GM12878 (cell line): Measurements from ENCODE around the gene CDCP2. TPM values are rescaled to one million over a fixed set of nuclear protein-coding genes. Genes with fewer than 3 reads are reported as not detected.

Experiments used
- ATAC-seq: fragments of 200-7000 bp; cut with Tn5 transposase; 3 replicates; pipeline ENCODE4 v1.9.1; 2020; ENCODE audit warnings: mild to moderate bottlenecking, moderate library complexity
- BruUV-seq: library from RNA; stranded (reverse); fragments of 400-500 nt; replicated peaks from 2 replicates; lab custom pipeline; 2021; lab: Mats Ljungman, UMichigan
- CTCF ChIA-PET: fragments of 300-600 bp; sonication (Branson Sonifier 250); formaldehyde crosslinking; extraction: SDS; loops from one replicate; lab custom pipeline; 2021; ENCODE audit warnings: inconsistent platforms; lab: Yijun Ruan, JAX
- POLR2A ChIA-PET: fragments of 350-600 bp; formaldehyde crosslinking; extraction: SDS; loops from one replicate; lab custom pipeline; 2021; ENCODE audit warnings: inconsistent platforms; lab: Charles Lee
- RAD21 ChIA-PET: fragments of 300-600 bp; sonication (Branson Sonifier 250); formaldehyde crosslinking; loops from one replicate; lab custom pipeline; 2023; ENCODE audit warnings: antibody characterized with exemption; ENCODE audit not compliant: unreplicated experiment; lab: Charles Lee
- SMC1A ChIA-PET: fragments of 300-600 bp; sonication (Branson Sonifier 250); formaldehyde crosslinking; loops from one replicate; lab custom pipeline; 2023; ENCODE audit not compliant: unreplicated experiment, uncharacterized antibody; lab: Charles Lee
- DNase-seq: peaks from one replicate; pipeline ENCODE4 v3.0.0-alpha.2; 2011; ENCODE audit warnings: low read depth, low spot score
- FAIRE-seq: peaks from 3 replicates; lab custom pipeline; 2011; peaks lifted over from hg19 to GRCh38; lab: Jason Lieb, UNC
- H2AFZ ChIP-seq: 2 replicates; pipeline ENCODE4 v1.6.0; 2011; ENCODE audit warnings: low read depth, low read length, control low read depth; ENCODE audit not compliant: control insufficient read depth
- H3K27ac ChIP-seq: 2 replicates; pipeline ENCODE4 v1.5.1; 2011; ENCODE audit warnings: control low read depth; ENCODE audit not compliant: control insufficient read depth, insufficient read depth
- H3K27me3 ChIP-seq, 2 experiments: replicated peaks in 1 of 2; 2 replicates each; pipeline versions ENCODE4 v1.6.0 to v1.6.1; 2011; ENCODE audit warnings: low read length in 1 of 2; ENCODE audit not compliant: control insufficient read depth in 2 of 2, insufficient read depth in 2 of 2
- H3K36me3 ChIP-seq, 2 experiments: 2 replicates each; pipeline ENCODE4 v1.5.1; 2011; ENCODE audit warnings: low read length in 1 of 2; ENCODE audit not compliant: control insufficient read depth in 2 of 2, insufficient read depth in 2 of 2
- H3K4me1 ChIP-seq: 2 replicates; pipeline ENCODE4 v1.6.1; 2011; ENCODE audit warnings: mild to moderate bottlenecking, low read length, moderate library complexity, mixed read lengths; ENCODE audit not compliant: control insufficient read depth, insufficient read depth
- H3K4me2 ChIP-seq: 2 replicates; pipeline ENCODE4 v1.6.0; 2011; ENCODE audit warnings: control low read depth; ENCODE audit not compliant: control insufficient read depth, insufficient read depth
- H3K4me3 ChIP-seq: fragments of 200-600 bp; sonication (generic); 2 replicates; pipeline ENCODE4 v1.5.1; 2016
- H3K79me2 ChIP-seq: 2 replicates; pipeline ENCODE4 v1.6.0; 2011; ENCODE audit warnings: low read length; ENCODE audit not compliant: control insufficient read depth, insufficient read depth
- H3K9ac ChIP-seq: 2 replicates; pipeline ENCODE4 v1.8.0; 2011; ENCODE audit warnings: low read length, control low read depth, mixed read lengths; ENCODE audit not compliant: control insufficient read depth, insufficient read depth
- H3K9me3 ChIP-seq: replicated peaks from 3 replicates; pipeline ENCODE4 v1.5.1; 2011; ENCODE audit warnings: mild to moderate bottlenecking, low read length; ENCODE audit not compliant: control insufficient read depth, insufficient read depth
- H4K20me1 ChIP-seq: 2 replicates; pipeline ENCODE4 v1.6.0; 2011; ENCODE audit not compliant: control insufficient read depth, insufficient read depth
- BACH1 ChIP-seq: fragments of 450-650 bp; IDR thresholded peaks from 2 replicates; pipeline ENCODE4 v1.6.1; 2017; ENCODE audit warnings: mild to moderate bottlenecking, borderline replicate concordance
- CHD4 ChIP-seq: fragments of 200-600 bp; sonication (generic); IDR thresholded peaks from 2 replicates; pipeline ENCODE4 v1.6.1; 2016; ENCODE audit warnings: mild to moderate bottlenecking
- FOXM1 ChIP-seq: IDR thresholded peaks from 2 replicates; pipeline ENCODE4 v1.6.1; 2012; ENCODE audit warnings: low read depth, mild to moderate bottlenecking, inconsistent platforms, low read length, moderate library complexity
- LARP7 ChIP-seq: fragments of 450-650 bp; IDR thresholded peaks from 2 replicates; pipeline ENCODE4 v1.6.1; 2017; ENCODE audit warnings: mild to moderate bottlenecking
- MXI1 ChIP-seq: fragments of 150-350 bp; IDR thresholded peaks from 2 replicates; pipeline ENCODE4 v1.6.1; 2011; ENCODE audit warnings: low read depth, mild to moderate bottlenecking, inconsistent platforms, low read length, improper control_type of control experiment
- RFX5 ChIP-seq: IDR thresholded peaks from 2 replicates; pipeline ENCODE4 v1.6.1; 2011; ENCODE audit warnings: low read depth, low read length, improper control_type of control experiment
- SMARCA5 ChIP-seq: fragments of 450-650 bp; IDR thresholded peaks from 2 replicates; pipeline ENCODE4 v1.6.1; 2017; ENCODE audit warnings: mild to moderate bottlenecking
- SP1 ChIP-seq: IDR thresholded peaks from one replicate; pipeline ENCODE4 v1.6.1; 2011; ENCODE audit warnings: low read depth, low read length
- SPI1 ChIP-seq: IDR thresholded peaks from 2 replicates; pipeline ENCODE4 v1.6.1; 2011; ENCODE audit warnings: low read depth, mild to moderate bottlenecking, low read length, moderate library complexity, borderline replicate concordance; ENCODE audit not compliant: insufficient read depth
- SREBF1 ChIP-seq: IDR thresholded peaks from 2 replicates; pipeline ENCODE4 v1.6.1; 2012; ENCODE audit warnings: mild to moderate bottlenecking, low read length
- ZNF274 ChIP-seq: IDR thresholded peaks from one replicate; pipeline ENCODE4 v1.8.0; 2011; ENCODE audit not compliant: insufficient read length, insufficient read depth
- WGBS: methylation state at CpG from one replicate; pipeline ENCODE4 v1.1.6; 2016; ENCODE audit warnings: low lambda C conversion rate; ENCODE audit not compliant: insufficient replicate concordance, insufficient coverage; ENCODE audit errors: missing lambda C conversion rate; 5-methylcytosine and 5-hydroxymethylcytosine counted together
- in situ Hi-C: fragments of 300-500 bp; cut with MboI; formaldehyde crosslinking; loops from 9 replicates; pipeline ENCODE4 v1.14.3; 2018; ENCODE audit warnings: mixed read lengths
- intact Hi-C: fragments of 100-400 bp; cut with micrococcal nuclease; formaldehyde crosslinking; loops from one replicate; pipeline ENCODE4 v1.14.2; 2022; ENCODE audit not compliant: unreplicated experiment
- polyA plus RNA-seq, 11 experiments: library from polyadenylated mRNA; depleted of rRNA in 4 of 11; unstranded in 6 of 11; stranded (reverse) in 5 of 11; fragments of >200 nt; fragmentation: Nextera tagmentation in 4 of 11; fragmentation: Illumina TruSeq in 1 of 11; extraction: Ambion mirVana in 4 of 11; extraction: Trizol in 1 of 11; gene quantifications; 1 replicate in 1 of 11; 2 replicates in 10 of 11; pipeline versions ENCODE4 v1.2.1 to v1.2.3, GENCODE V29; 2011 to 2016; ENCODE audit warnings: inconsistent platforms in 2 of 11, missing spikeins in 2 of 11, low read depth in 1 of 11
- total RNA-seq, 4 experiments: library from RNA; depleted of rRNA in 3 of 4; stranded (reverse); fragments of >200 nt in 3 of 4; fragmentation: Illumina TruSeq in 1 of 4; extraction: Trizol in 1 of 4; gene quantifications; 2 replicates each; pipeline versions ENCODE4 v1.2.1 to v1.2.3, GENCODE V29; 2013 to 2021

Gene CDCP2
- total and polyA plus RNA-seq, 10 of the 15 experiments (the other 5 are each of a cell fraction or from before 2014, with no cell fraction given) = 0.06 TPM; not detected in 9

DNA sequence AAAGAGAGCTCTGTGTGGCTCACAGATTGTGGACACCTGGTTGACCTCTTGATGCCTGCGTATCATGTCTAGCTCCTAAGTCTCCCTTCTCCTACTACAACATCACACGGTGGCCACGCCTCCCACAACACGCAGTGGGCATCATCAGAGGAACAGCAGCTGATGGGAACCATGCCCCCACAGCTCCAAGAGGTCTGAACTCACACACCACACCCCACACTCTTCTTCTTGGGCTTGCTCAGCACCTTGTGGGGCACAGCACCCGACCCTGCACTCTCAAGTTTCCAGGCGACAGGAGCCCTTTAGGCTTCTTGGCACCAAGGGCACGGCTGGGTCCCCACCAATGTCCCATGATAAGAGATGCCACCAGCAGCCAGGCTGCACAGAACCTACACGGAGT, 18.8 kb upstream of the CDCP2 start:
- no peak for ATAC-seq
- Histone ChIP-seq H3K4me3 (no peak overlapping the region), H3K4me1 (no peaks in the 10 kb centered on the region), H3K79me2 (no peaks in the 10 kb centered on the region), H4K20me1 (no peaks in the 10 kb centered on the region), H3K27ac (no peak overlapping the region), H3K4me2 (no peak overlapping the region), H3K9me3 (no peaks in the 10 kb centered on the region), H3K9ac (no peak overlapping the region), H3K36me3 (no peaks in the 10 kb centered on the region), H2AFZ (no peak overlapping the region), H3K27me3 (no peaks in the 10 kb centered on the region)
- 93% methylated on average over 8 of the region's 8 CpGs for WGBS
- intact Hi-C loops (no loop called here), in situ Hi-C loops (no loop called here)
- FAIRE-seq = no peak
- no TSS peak for BruUV-seq
- ChIA-PET RAD21 (interaction anchor here (0.5 kb wide), 1 partner anchor 318 kb away, joined by 3 read pairs; no protein-coding TSS in a partner anchor), SMC1A (interaction anchor here (1.3 kb wide), 1 partner anchor 15 kb away, joined by 3 read pairs; no protein-coding TSS in a partner anchor), POLR2A (no interaction called here), CTCF (interaction anchor here (0.7 kb wide), 1 partner anchor 30 kb away, joined by 3 read pairs; no protein-coding TSS in a partner anchor)
- TF ChIP-seq SP1 (no peak), RFX5 (no peak), LARP7 (no peak), MXI1 (no peak), SMARCA5 (no peak), SREBF1 (no peak), SPI1 (no peak), ZNF274 (no peak)
- no peak for DNase-seq

- no peak overlapping the region for H3K27ac ChIP-seq
- no peaks in the 10 kb centered on the region for H3K9me3 ChIP-seq
- H3K27me3 ChIP-seq = no peaks in the 10 kb centered on the region
- no peak overlapping the region for H3K4me2 ChIP-seq
- in situ Hi-C loops = no loop called here
- H3K9ac ChIP-seq = no peak overlapping the region
- intact Hi-C loops = no loop called here
- no TSS peak for BruUV-seq
- no peaks in the 10 kb centered on the region for H3K4me1 ChIP-seq
- ChIA-PET CTCF (no interaction called here), SMC1A (interaction anchor here (1.3 kb wide), 1 partner anchor 16 kb away, joined by 3 read pairs; no protein-coding TSS in a partner anchor), POLR2A (no interaction called here), RAD21 (interaction anchor here (0.5 kb wide), 1 partner anchor 318 kb away, joined by 3 read pairs; no protein-coding TSS in a partner anchor)
- no peak for FAIRE-seq
- H2AFZ ChIP-seq = no peak overlapping the region
- no peak for DNase-seq
- no peak for TF ChIP-seq FOXM1
- TF ChIP-seq BACH1 = no peak
- TF ChIP-seq CHD4 = no peak
- no peak overlapping the region for H3K4me3 ChIP-seq
- 56% methylated on average over 8 of the region's 8 CpGs for WGBS
- ATAC-seq = no peak
- H3K36me3 ChIP-seq = no peaks in the 10 kb centered on the region
- H4K20me1 ChIP-seq = no peaks in the 10 kb centered on the region
- H3K79me2 ChIP-seq = no peaks in the 10 kb centered on the region
These were observed 18.2 kb upstream of the CDCP2 start for GRCh38 chr1:54171016-54171415.
